ENCODE measurements around the gene PLCL2.

- no peak for TF ChIP-seq CTCF (IDR thresholded peaks at IDR 0.05)
- no peak for TF ChIP-seq ZFX (IDR thresholded peaks at IDR 0.05; ENCODE audit: borderline replicate concordance)
These were observed 20.9 kb downstream of the PLCL2 start for GRCh38 chr3:16905704-16906103.
